ENCODE measurements around the gene GABRG3. TPM values are rescaled to one million over a fixed set of nuclear protein-coding genes. Genes with fewer than 3 reads are reported as not detected.

GABRG3 gene
- total RNA-seq, 3 donors from 2014 or later = 0.15 to 0.33 TPM; not detected in 1

GRCh38 chr15:27218426-27218825 lies 247.4 kb downstream of the GABRG3 start:
- no peaks in the 10 kb centered on the region for H3K4me1 ChIP-seq
- intact Hi-C loops (cut with DNase I; ENCODE audit: low total_unique reads) = no loop called here
- no peaks in the 10 kb centered on the region for H3K9me3 ChIP-seq
- no peak for TF ChIP-seq POLR2AphosphoS5 (IDR thresholded peaks at IDR 0.05)
- TF ChIP-seq POLR2A (IDR thresholded peaks at IDR 0.05) = no peak
- no peak for TF ChIP-seq CTCF (IDR thresholded peaks at IDR 0.05)
- H3K27ac ChIP-seq = no peak overlapping the region
- no peaks in the 10 kb centered on the region for H3K27me3 ChIP-seq
- no peaks in the 10 kb centered on the region for H3K36me3 ChIP-seq
- DNase-seq (ENCODE audit: low spot score in 2 of 2) = no peak
- no peak overlapping the region for H3K4me3 ChIP-seq

GRCh38 chr15:27219636-27220035 lies 248.7 kb downstream of the GABRG3 start:
- H3K4me1 ChIP-seq = no peaks in the 10 kb centered on the region
- DNase-seq (ENCODE audit: low spot score in 2 of 2) = no peak
- TF ChIP-seq CTCF (IDR thresholded peaks at IDR 0.05) = no peak
- no peak for TF ChIP-seq POLR2A (IDR thresholded peaks at IDR 0.05)
- TF ChIP-seq POLR2AphosphoS5 (IDR thresholded peaks at IDR 0.05) = no peak
- no peaks in the 10 kb centered on the region for H3K36me3 ChIP-seq
- H3K9me3 ChIP-seq = no peaks in the 10 kb centered on the region
- H3K27me3 ChIP-seq = no peaks in the 10 kb centered on the region
- intact Hi-C loops (cut with DNase I; ENCODE audit: low total_unique reads) = no loop called here
- no peak overlapping the region for H3K4me3 ChIP-seq
- no peak overlapping the region for H3K27ac ChIP-seq

GRCh38 chr15:27220199-27220598 lies 249.2 kb downstream of the GABRG3 start:
- Histone ChIP-seq H3K4me3 (no peak overlapping the region), H3K27ac (no peak overlapping the region), H3K36me3 (no peaks in the 10 kb centered on the region), H3K9me3 (no peaks in the 10 kb centered on the region), H3K4me1 (no peaks in the 10 kb centered on the region), H3K27me3 (no peaks in the 10 kb centered on the region)
- TF ChIP-seq POLR2A (IDR thresholded peaks at IDR 0.05) = no peak
- no peak for TF ChIP-seq POLR2AphosphoS5 (IDR thresholded peaks at IDR 0.05)
- no peak for TF ChIP-seq CTCF (IDR thresholded peaks at IDR 0.05)
- intact Hi-C loops (cut with DNase I; ENCODE audit: low total_unique reads) = no loop called here
- no peak for DNase-seq (ENCODE audit: low spot score in 2 of 2)

GRCh38 chr15:27222479-27222878 lies 251.5 kb downstream of the GABRG3 start:
- intact Hi-C loops (cut with DNase I; ENCODE audit: low total_unique reads) = no loop called here
- no peak for TF ChIP-seq POLR2AphosphoS5 (IDR thresholded peaks at IDR 0.05)
- TF ChIP-seq POLR2A (IDR thresholded peaks at IDR 0.05) = no peak
- no peak for TF ChIP-seq CTCF (IDR thresholded peaks at IDR 0.05)
- no peak for DNase-seq (ENCODE audit: low spot score in 2 of 2)
- no peaks in the 10 kb centered on the region for H3K4me1 ChIP-seq
- no peaks in the 10 kb centered on the region for H3K9me3 ChIP-seq
- H3K36me3 ChIP-seq = no peaks in the 10 kb centered on the region
- H3K27ac ChIP-seq = no peak overlapping the region
- H3K27me3 ChIP-seq = no peaks in the 10 kb centered on the region
- H3K4me3 ChIP-seq = no peak overlapping the region

GRCh38 chr15:27223179-27223578 lies 252.2 kb downstream of the GABRG3 start:
- Histone ChIP-seq H3K4me1 (no peaks in the 10 kb centered on the region), H3K9me3 (no peaks in the 10 kb centered on the region), H3K27ac (no peak overlapping the region), H3K4me3 (no peak overlapping the region), H3K36me3 (no peaks in the 10 kb centered on the region), H3K27me3 (no peaks in the 10 kb centered on the region)
- no peak for TF ChIP-seq POLR2AphosphoS5 (IDR thresholded peaks at IDR 0.05)
- no peak for TF ChIP-seq POLR2A (IDR thresholded peaks at IDR 0.05)
- TF ChIP-seq CTCF (IDR thresholded peaks at IDR 0.05) = no peak
- intact Hi-C loops (cut with DNase I; ENCODE audit: low total_unique reads) = no loop called here
- DNase-seq (ENCODE audit: low spot score in 2 of 2) = no peak

All from breast epithelium (tissue), 4 donors.